H1 (cell line): Measurements from ENCODE around the gene NPBWR2. TPM values are rescaled to one million over a fixed set of nuclear protein-coding genes. Genes with fewer than 3 reads are reported as not detected.

Source experiments
- CTCF ChIA-PET: fragments of 300-600 bp; sonication (Branson Sonifier 250); formaldehyde crosslinking; loops from one replicate; lab custom pipeline; 2021; ENCODE audit not compliant: partially characterized antibody; lab: Charles Lee
- POLR2A ChIA-PET: fragments of 300-600 bp; sonication (Branson Sonifier 250); formaldehyde crosslinking; loops from one replicate; lab custom pipeline; 2021; ENCODE audit warnings: inconsistent platforms; ENCODE audit not compliant: partially characterized antibody; lab: Charles Lee
- DNase-seq, 2 experiments: peaks; one replicate each; pipeline versions ENCODE4 v3.0.0 to v3.0.0-alpha.2; 2010 to 2022; ENCODE audit warnings: low spot score in 2 of 2, low read depth in 1 of 2, mixed read lengths in 1 of 2
- FAIRE-seq: peaks from 2 replicates; lab custom pipeline; 2011; peaks lifted over from hg19 to GRCh38; lab: Jason Lieb, UNC
- H2AFZ ChIP-seq: 2 replicates; pipeline ENCODE4 v1.8.1; 2012; ENCODE audit warnings: low read length, inconsistent platforms
- H2AK5ac ChIP-seq: 2 replicates; pipeline ENCODE4 v1.6.1; 2013; ENCODE audit warnings: low read depth, low read length
- H2BK120ac ChIP-seq: replicated peaks from 2 replicates; pipeline ENCODE3; 2013; ENCODE audit warnings: low read depth, low read length, inconsistent platforms
- H2BK12ac ChIP-seq: 2 replicates; pipeline ENCODE4 v1.6.1; 2013; ENCODE audit warnings: low read depth, low read length
- H2BK15ac ChIP-seq: 2 replicates; pipeline ENCODE4 v1.6.1; 2013; ENCODE audit warnings: low read length
- H2BK20ac ChIP-seq: 2 replicates; pipeline ENCODE4 v1.6.1; 2013; ENCODE audit warnings: low read length
- H2BK5ac ChIP-seq: 2 replicates; pipeline ENCODE4 v1.6.1; 2013; ENCODE audit warnings: low read depth, low read length
- H3K14ac ChIP-seq: 2 replicates; pipeline ENCODE4 v1.6.1; 2013; ENCODE audit warnings: inconsistent platforms; ENCODE audit not compliant: insufficient read length
- H3K18ac ChIP-seq: 2 replicates; pipeline ENCODE4 v1.6.1; 2013; ENCODE audit warnings: low read length; ENCODE audit errors: extremely low read depth
- H3K23ac ChIP-seq: 2 replicates; pipeline ENCODE4 v1.6.1; 2013; ENCODE audit warnings: inconsistent platforms; ENCODE audit not compliant: insufficient read length
- H3K23me2 ChIP-seq: 2 replicates; pipeline ENCODE4 v1.6.1; 2013; ENCODE audit warnings: low read depth, low read length
- H3K27ac ChIP-seq: 2 replicates; pipeline ENCODE4 v1.6.1; 2011; ENCODE audit warnings: low read depth, low read length, inconsistent platforms
- H3K27me3 ChIP-seq, 4 experiments: replicated peaks in 1 of 4; 1 replicate in 1 of 4; 2 replicates in 3 of 4; pipeline versions ENCODE4 v1.6.1 to v1.8.1; 2011 to 2013; ENCODE audit warnings: low read length in 3 of 4, mild to moderate bottlenecking in 3 of 4, inconsistent platforms in 2 of 4, mixed read lengths in 2 of 4, moderate library complexity in 1 of 4; ENCODE audit not compliant: control insufficient read depth in 3 of 4, insufficient read depth in 3 of 4; ENCODE audit errors: extremely low read depth in 1 of 4
- H3K36me3 ChIP-seq, 4 experiments: 2 replicates each; pipeline versions ENCODE4 v1.6.1 to v1.8.1; 2011 to 2013; ENCODE audit warnings: mild to moderate bottlenecking in 4 of 4, low read length in 3 of 4, moderate library complexity in 2 of 4, control low read depth in 1 of 4, inconsistent platforms in 1 of 4; ENCODE audit not compliant: insufficient read depth in 4 of 4, control insufficient read depth in 2 of 4
- H3K4ac ChIP-seq: replicated peaks from 2 replicates; pipeline ENCODE3; 2013; ENCODE audit warnings: low read length, low read depth, mixed read lengths, inconsistent platforms; ENCODE audit not compliant: insufficient read length
- H3K4me1 ChIP-seq, 4 experiments: replicated peaks in 1 of 4; 1 replicate in 1 of 4; 2 replicates in 3 of 4; pipeline versions ENCODE4 v1.6.1 to v1.8.1; 2011 to 2013; ENCODE audit warnings: low read length in 3 of 4, inconsistent platforms in 2 of 4, mixed read lengths in 1 of 4; ENCODE audit not compliant: insufficient read depth in 4 of 4, control insufficient read depth in 3 of 4
- H3K4me2 ChIP-seq, 2 experiments: 2 replicates each; pipeline versions ENCODE4 v1.6.1 to v1.8.1; 2011 to 2013; ENCODE audit warnings: low read depth in 2 of 2, low read length in 2 of 2, control low read depth in 1 of 2, inconsistent platforms in 1 of 2, mild to moderate bottlenecking in 1 of 2; ENCODE audit not compliant: insufficient read depth in 1 of 2
- H3K4me3 ChIP-seq, 4 experiments: fragments of 200-600, 300-600 bp in 1 of 4; sonication (generic), shearing (Covaris generic), sonication (Bioruptor Twin) in 1 of 4; 2 replicates each; pipeline versions ENCODE4 v1.5.1 to v1.8.1; 2011 to 2016; ENCODE audit warnings: low read length in 4 of 4, low read depth in 3 of 4, control low read depth in 2 of 4, inconsistent platforms in 2 of 4, mild to moderate bottlenecking in 2 of 4, mixed read lengths in 1 of 4, moderate library complexity in 1 of 4; ENCODE audit not compliant: insufficient read depth in 2 of 4; ENCODE audit errors: extremely low read depth in 1 of 4
- H3K56ac ChIP-seq: replicated peaks from 2 replicates; pipeline ENCODE3; 2013; ENCODE audit warnings: low read depth, mild to moderate bottlenecking, mixed read lengths, low read length, inconsistent platforms; ENCODE audit not compliant: insufficient read length
- H3K79me1 ChIP-seq: 2 replicates; pipeline ENCODE4 v1.6.1; 2013; ENCODE audit warnings: low read depth, low read length, control low read depth
- H3K79me2 ChIP-seq, 2 experiments: 2 replicates each; pipeline versions ENCODE4 v1.6.1 to v1.8.1; 2012 to 2013; ENCODE audit warnings: low read length in 2 of 2, mild to moderate bottlenecking in 2 of 2, inconsistent platforms in 1 of 2; ENCODE audit not compliant: insufficient read depth in 2 of 2, control insufficient read depth in 1 of 2
- H3K9ac ChIP-seq, 4 experiments: replicated peaks in 1 of 4; 1 replicate in 1 of 4; 2 replicates in 3 of 4; pipeline versions ENCODE4 v1.6.1 to v1.8.1; 2011 to 2013; ENCODE audit warnings: low read depth in 3 of 4, low read length in 3 of 4, control low read depth in 2 of 4, mild to moderate bottlenecking in 2 of 4, moderate library complexity in 2 of 4, inconsistent platforms in 1 of 4; ENCODE audit errors: extremely low read depth in 1 of 4
- H3K9me3 ChIP-seq, 2 experiments: 2 replicates each; pipeline versions ENCODE4 v1.6.1 to v1.8.1; 2012 to 2013; ENCODE audit warnings: mild to moderate bottlenecking in 2 of 2, moderate library complexity in 2 of 2, control low read depth in 1 of 2, inconsistent platforms in 1 of 2, low read depth in 1 of 2, low read length in 1 of 2, mixed read lengths in 1 of 2; ENCODE audit not compliant: insufficient read depth in 2 of 2
- H4K20me1 ChIP-seq, 2 experiments: replicated peaks in 1 of 2; 2 replicates each; pipeline versions ENCODE3 to v1.8.1; 2011 to 2013; ENCODE audit warnings: inconsistent platforms in 2 of 2, low read length in 2 of 2, mild to moderate bottlenecking in 1 of 2; ENCODE audit not compliant: insufficient read depth in 2 of 2, control insufficient read depth in 1 of 2
- H4K5ac ChIP-seq: 2 replicates; pipeline ENCODE4 v1.6.1; 2013; ENCODE audit warnings: low read length, low read depth, mixed read lengths, inconsistent platforms; ENCODE audit not compliant: insufficient read length
- H4K8ac ChIP-seq: 2 replicates; pipeline ENCODE4 v1.8.0; 2013; ENCODE audit warnings: mild to moderate bottlenecking, moderate library complexity, low read length, inconsistent platforms; ENCODE audit not compliant: insufficient read depth; ENCODE audit errors: extremely low read depth
- H4K91ac ChIP-seq: replicated peaks from 2 replicates; pipeline ENCODE3; 2013; ENCODE audit warnings: low read length, mixed read lengths, inconsistent platforms; ENCODE audit not compliant: insufficient read length
- ATF2 ChIP-seq: IDR thresholded peaks from 2 replicates; pipeline ENCODE4 v1.6.1; 2012; ENCODE audit warnings: low read length, inconsistent platforms
- SP4 ChIP-seq: IDR thresholded peaks from 2 replicates; pipeline ENCODE4 v1.6.1; 2012; ENCODE audit warnings: low read length, inconsistent platforms
- WGBS, 2 experiments: shearing (Covaris generic) in 1 of 2; methylation state at CpG; one replicate each; pipeline versions ENCODE4 v1.1.6 to v1.1.7; 2013 to 2015; ENCODE audit warnings: low lambda C conversion rate in 2 of 2, mixed read lengths in 2 of 2, inconsistent platforms in 1 of 2, low coverage in 1 of 2, missing lambda C conversion rate in 1 of 2; ENCODE audit not compliant: insufficient replicate concordance in 2 of 2, insufficient coverage in 1 of 2, insufficient read length in 1 of 2; ENCODE audit errors: extremely low coverage in 1 of 2, missing lambda C conversion rate in 1 of 2; 5-methylcytosine and 5-hydroxymethylcytosine counted together
- polyA plus RNA-seq, 7 experiments: library from polyadenylated mRNA; depleted of rRNA in 3 of 7; stranded (reverse) in 5 of 7; unstranded in 2 of 7; fragments of >200 nt in 5 of 7; fragments of 200-250 nt in 2 of 7; gene quantifications; 1 replicate in 5 of 7; 2 replicates in 1 of 7; 4 replicates in 1 of 7; pipeline versions ENCODE4 v1.2.1 to v1.2.3, GENCODE V29; 2011 to 2013; ENCODE audit warnings: missing spikeins in 2 of 7, mixed read lengths in 2 of 7
- total RNA-seq: library from RNA; stranded (reverse); fragmentation: NEBNext Ultra II Directional; extraction: Animal tissue kit (Norgen Biotek cat#: 25700); gene quantifications from 2 replicates; pipeline ENCODE4 v1.2.1, GENCODE V29; 2021

Gene NPBWR2
- total and polyA plus RNA-seq, 2 of the 8 experiments (the other 6 are each of a cell fraction or from before 2014, with no cell fraction given) = not detected

DNA sequence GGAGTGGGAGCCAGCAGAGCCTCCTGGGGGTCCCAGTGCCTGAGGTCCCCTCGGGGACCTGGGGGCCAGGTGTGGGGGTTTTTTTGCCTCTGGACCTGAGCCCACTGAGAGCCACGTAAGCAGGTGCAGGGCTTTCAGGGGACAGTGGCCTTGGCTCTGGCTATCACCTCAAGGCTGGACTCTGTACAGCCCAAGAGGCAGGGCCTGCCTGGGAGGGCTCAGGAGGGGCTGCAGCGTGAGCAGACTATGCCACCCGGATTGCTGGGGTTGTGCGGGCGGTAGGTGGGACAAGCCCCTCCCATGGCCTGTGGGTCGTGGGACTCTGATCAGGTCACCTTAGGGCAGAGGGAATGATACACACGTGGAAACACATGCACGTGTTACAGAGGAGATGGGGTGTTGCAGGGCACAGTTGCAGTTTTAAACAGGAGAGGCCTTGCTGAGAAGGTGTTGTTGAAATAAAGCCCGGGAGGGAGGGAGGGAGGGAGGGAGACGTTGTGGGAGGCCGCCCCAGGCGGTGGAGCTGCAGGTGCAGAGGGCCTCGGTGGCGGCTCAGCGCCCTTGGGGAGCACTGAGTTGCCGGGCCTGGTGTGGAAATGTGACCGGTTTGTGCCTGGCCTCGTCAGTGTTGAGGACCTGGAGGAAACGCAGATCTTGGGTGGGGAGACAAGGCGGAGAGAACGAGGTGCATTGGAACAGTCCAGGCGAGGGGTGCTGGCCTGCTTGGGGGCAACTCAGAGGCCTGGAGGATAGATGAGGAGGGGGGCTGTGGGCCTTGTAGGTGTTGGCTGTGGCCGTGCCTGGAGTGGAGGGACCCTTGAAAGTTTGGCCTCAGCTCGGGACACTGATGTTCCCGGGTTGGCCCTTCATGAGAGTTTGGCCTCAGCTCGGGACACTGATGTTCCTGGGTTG, 42.0 kb downstream of the NPBWR2 start:
- DNase-seq (no peak), FAIRE-seq (no peak)
- Histone ChIP-seq H3K79me1 (no peaks in the 10 kb centered on the region), H3K4me1 (peaks cover 3 to 20% (median 10%) of the 10 kb centered on the region in 4 experiments), H4K20me1 (peaks cover 2 to 8% of the 10 kb centered on the region in 2 experiments), H3K9ac (no peak overlapping the region), H3K4ac (no peak overlapping the region), H4K5ac (no peak overlapping the region), H3K56ac (no peak overlapping the region), H2BK12ac (peak overlapping the region; percentile 68; the same call in 1 of the 2 replicates), H3K4me3 (no peak overlapping the region), H3K79me2 (no peaks in the 10 kb centered on the region), H2BK120ac (no peak overlapping the region), H3K14ac (no peak overlapping the region), H2BK20ac (no peak overlapping the region), H2AFZ (no peak overlapping the region), H4K91ac (no peak overlapping the region), H3K36me3 (no peaks in the 10 kb centered on the region), H3K23ac (no peak overlapping the region), H3K9me3 (no peaks in the 10 kb centered on the region), H3K4me2 (peak overlapping the region in 1 of 2 experiments; percentile 1; a peak in 1 of 4 replicates), H3K27ac (no peak overlapping the region), H2BK15ac (no peak overlapping the region; the same call in 1 of the 2 replicates), H4K8ac (0 out of 2 replicates have a peak overlapping the region, but pooled peaks have one; percentile 9), H3K18ac (no peak overlapping the region), H3K27me3 (no peaks in the 10 kb centered on the region), H2AK5ac (peak overlapping the region; percentile 82; the same call in 1 of the 2 replicates), H2BK5ac (0 out of 2 replicates have a peak overlapping the region, but pooled peaks have one; percentile 44), H3K23me2 (peaks cover 2% of the 10 kb centered on the region; the same call in 1 of the 2 replicates)
- WGBS, 2 experiments = 75% methylated on average over 17 of the region's 27 CpGs; no CpG with 5 or more reads in 1 of the 2 experiments
- ChIA-PET POLR2A (interaction anchor here (0.8 to 4.5 kb wide), 5 partner anchors 9 to 85 kb away, joined by 3 to 27 read pairs (median 4); partner anchors contain the start of genes OPRL1, PRPF6 and RGS19), CTCF (interaction anchor here (0.6 to 2.5 kb wide), 5 partner anchors 11 to 166 kb away, joined by 3 to 17 read pairs (median 4); partner anchors contain the start of genes OPRL1 and RGS19)
- no peak for TF ChIP-seq ATF2
- no peak for TF ChIP-seq SP4
